Natural killer cell (primary cell): Measurements from ENCODE around the gene RHOC. TPM values are rescaled to one million over a fixed set of nuclear protein-coding genes. Genes with fewer than 3 reads are reported as not detected.

Experiments
- ATAC-seq, 3 donors: fragments of 150-1000 bp in 2 of 3; fragments of 200-7000 bp in 1 of 3; cut with Tn5 transposase; 1 replicate in 1 of 3; 2 replicates in 2 of 3; pipeline ENCODE4 v1.10.0; 2021; ENCODE audit warnings: mild to moderate bottlenecking in 2 of 3, moderate library complexity in 2 of 3
- DNase-seq, 2 donors: peaks; one replicate each; pipeline versions ENCODE4 v3.0.0 to v3.0.0-alpha.2; 2013 to 2021; ENCODE audit warnings: mixed read lengths in 1 of 2
- H3K27ac ChIP-seq: one replicate; pipeline ENCODE4 v1.5.1; 2013; ENCODE audit warnings: mild to moderate bottlenecking, low read length
- H3K27me3 ChIP-seq: one replicate; pipeline ENCODE4 v1.6.1; 2013; ENCODE audit warnings: low read length; ENCODE audit not compliant: control insufficient read depth, insufficient read depth
- H3K36me3 ChIP-seq: one replicate; pipeline ENCODE4 v1.6.1; 2013; ENCODE audit warnings: low read length; ENCODE audit not compliant: control insufficient read depth, insufficient read depth
- H3K4me1 ChIP-seq: one replicate; pipeline ENCODE4 v1.6.1; 2013; ENCODE audit warnings: low read length; ENCODE audit not compliant: control insufficient read depth, insufficient read depth
- H3K4me3 ChIP-seq: one replicate; pipeline ENCODE4 v1.5.1; 2013; ENCODE audit warnings: low read length
- H3K9me3 ChIP-seq: one replicate; pipeline ENCODE4 v1.6.1; 2013; ENCODE audit warnings: low read length; ENCODE audit not compliant: control insufficient read depth, insufficient read depth
- H3K27ac Mint-ChIP-seq, 2 donors: one replicate each; pipeline ENCODE4 v1.8.0; 2022; ENCODE audit warnings: mild to moderate bottlenecking in 2 of 2, mixed read lengths in 2 of 2, moderate library complexity in 1 of 2
- H3K27me3 Mint-ChIP-seq, 2 donors: one replicate each; pipeline ENCODE4 v1.8.0; 2022; ENCODE audit warnings: low read depth in 2 of 2, mixed read lengths in 2 of 2
- H3K36me3 Mint-ChIP-seq: one replicate; pipeline ENCODE4 v1.8.0; 2022; ENCODE audit warnings: mixed read lengths
- H3K4me1 Mint-ChIP-seq, 2 donors: one replicate each; pipeline ENCODE4 v1.8.0; 2022; ENCODE audit warnings: mixed read lengths in 2 of 2
- H3K4me3 Mint-ChIP-seq: one replicate; pipeline ENCODE4 v1.8.0; 2022; ENCODE audit warnings: mild to moderate bottlenecking, moderate library complexity, mixed read lengths
- H3K9me3 Mint-ChIP-seq, 2 donors: one replicate each; pipeline ENCODE4 v1.8.0; 2022; ENCODE audit warnings: mixed read lengths in 2 of 2
- CTCF ChIP-seq: fragments of 200-600 bp; IDR thresholded peaks from one replicate; pipeline ENCODE4 v1.8.0; 2022; ENCODE audit warnings: antibody characterized with exemption
- WGBS: methylation state at CpG from one replicate; pipeline ENCODE4 v1.1.7; 2013; ENCODE audit warnings: missing lambda C conversion rate; ENCODE audit not compliant: insufficient coverage; 5-methylcytosine and 5-hydroxymethylcytosine counted together
- intact Hi-C: fragments of 100-400 bp; cut with micrococcal nuclease; formaldehyde crosslinking; loops from one replicate; pipeline ENCODE4 v1.14.2; 2022
- total RNA-seq, 4 donors: library from RNA; stranded (reverse); fragments of 120-200 nt in 1 of 4; gene quantifications; one replicate each; pipeline versions ENCODE4 v1.2.3 to v1.2.4, GENCODE V29; 2013 to 2022

RHOC gene
- total RNA-seq, 3 donors from 2014 or later (not counting 1 experiment from before 2014, with no cell fraction given) = 161 to 199 (median 195) TPM

DNA sequence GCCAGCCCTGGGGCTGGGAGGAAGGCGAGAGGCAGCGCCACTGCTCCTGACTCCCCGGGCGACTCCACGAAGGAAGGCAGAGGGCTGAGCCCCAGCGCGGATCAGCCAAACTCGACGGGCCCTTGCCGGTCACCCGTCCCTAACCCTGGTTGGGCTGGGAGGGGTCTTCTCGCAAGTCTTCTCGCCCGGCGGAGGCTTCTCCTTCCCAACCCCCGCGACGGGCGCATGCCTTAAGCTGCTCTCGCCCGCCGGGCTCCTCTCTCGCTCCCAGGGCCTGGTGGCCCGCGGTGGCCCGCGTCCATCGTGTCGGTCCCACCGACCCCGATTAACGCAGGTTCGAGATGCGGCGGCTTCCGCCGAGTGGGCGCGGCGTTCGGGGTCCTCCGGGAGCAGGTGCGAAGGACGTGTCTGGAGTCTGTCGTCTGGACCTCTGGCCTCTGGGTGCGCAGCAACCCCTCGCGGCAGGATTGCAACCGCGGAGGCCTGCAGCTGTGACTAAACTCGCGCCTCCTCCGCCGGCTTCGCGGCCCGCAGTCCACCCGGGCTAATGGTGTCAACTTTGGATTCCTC, 37.2 kb upstream of the RHOC start:
- Histone ChIP-seq H3K9me3 (no peaks in the 10 kb centered on the region), H3K36me3 (no peaks in the 10 kb centered on the region), H3K4me1 (peaks cover 8% of the 10 kb centered on the region), H3K4me3 (no peak overlapping the region), H3K27ac (no peak overlapping the region), H3K27me3 (peaks cover 18% of the 10 kb centered on the region)
- WGBS = 8% methylated on average over 58 of the region's 58 CpGs
- no peak overlapping the region for H3K27ac Mint-ChIP-seq
- H3K27me3 Mint-ChIP-seq = peaks cover 53 to 80% of the 10 kb centered on the region in 2 donors
- peak in 1 of 3 donors; percentile 41 for ATAC-seq
- DNase-seq = no peak
- peak overlapping the region; percentile 35 for H3K4me3 Mint-ChIP-seq
- no peak for TF ChIP-seq CTCF
- H3K9me3 Mint-ChIP-seq = no peaks in the 10 kb centered on the region
- no peaks in the 10 kb centered on the region for H3K36me3 Mint-ChIP-seq
- H3K4me1 Mint-ChIP-seq = peaks cover 4 to 5% of the 10 kb centered on the region in 2 donors
- intact Hi-C loops = no loop called here

DNA sequence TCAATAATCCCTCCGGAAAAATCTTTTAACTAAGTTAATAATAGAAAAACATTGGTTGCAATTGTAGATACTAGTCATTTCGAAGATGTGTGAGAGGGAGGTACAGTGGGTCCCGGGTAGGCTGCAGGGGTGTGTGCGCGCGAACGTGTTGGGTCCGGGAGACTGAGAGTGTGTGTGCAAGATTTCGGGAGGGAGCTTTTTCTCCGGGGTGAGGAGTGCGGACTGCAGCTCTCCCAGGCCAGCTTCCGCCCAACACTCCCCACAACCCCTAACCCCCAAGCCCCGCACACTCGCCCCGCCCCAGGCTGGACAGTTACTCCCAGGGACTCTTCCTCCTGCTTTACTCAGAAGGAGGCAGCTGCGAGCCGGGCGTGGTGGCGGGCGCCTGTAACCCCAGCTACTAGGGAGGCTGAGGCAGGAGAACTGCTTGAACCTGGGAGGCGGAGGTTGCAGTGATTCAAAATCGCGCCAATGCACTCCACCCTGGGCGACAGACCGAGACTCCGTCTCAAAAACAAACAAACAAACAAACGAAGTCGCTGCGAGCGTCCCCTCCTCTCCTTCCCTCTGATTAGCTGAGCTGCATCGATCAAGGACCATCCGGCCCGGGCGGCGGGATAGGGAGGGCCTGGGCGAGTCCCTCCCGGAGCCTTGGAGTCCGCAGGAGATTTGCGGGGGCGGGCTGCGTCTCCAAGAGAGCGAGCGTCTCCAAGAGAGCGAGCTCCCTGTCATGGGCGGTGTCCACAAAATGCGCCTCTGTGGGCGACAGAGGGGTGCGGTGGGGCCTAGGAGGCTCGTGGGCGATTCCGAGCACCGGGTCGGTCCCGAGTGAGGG, 36.5 kb upstream of the RHOC start:
- Histone ChIP-seq H3K27me3 (peaks cover 18% of the 10 kb centered on the region), H3K36me3 (no peaks in the 10 kb centered on the region), H3K9me3 (no peaks in the 10 kb centered on the region), H3K27ac (no peak overlapping the region), H3K4me3 (no peak overlapping the region), H3K4me1 (peaks cover 8% of the 10 kb centered on the region)
- 19% methylated on average over 52 of the region's 54 CpGs for WGBS
- Mint-ChIP-seq H3K27ac (no peak overlapping the region), H3K4me1 (peaks cover 4 to 5% of the 10 kb centered on the region in 2 donors), H3K9me3 (no peaks in the 10 kb centered on the region), H3K4me3 (peak overlapping the region; percentile 9), H3K36me3 (no peaks in the 10 kb centered on the region), H3K27me3 (peaks cover 56 to 77% of the 10 kb centered on the region in 2 donors)
- no peak for ATAC-seq
- TF ChIP-seq CTCF = no peak
- intact Hi-C loops = no loop called here
- no peak for DNase-seq

- no peaks in the 10 kb centered on the region for H3K4me1 ChIP-seq
- Mint-ChIP-seq H3K27me3 (peaks cover 46 to 58% of the 10 kb centered on the region in 2 donors), H3K27ac (no peak overlapping the region), H3K36me3 (no peaks in the 10 kb centered on the region), H3K4me1 (no peaks in the 10 kb centered on the region), H3K4me3 (no peak overlapping the region), H3K9me3 (no peaks in the 10 kb centered on the region)
- H3K4me3 ChIP-seq = no peak overlapping the region
- no peaks in the 10 kb centered on the region for H3K36me3 ChIP-seq
- no peak for ATAC-seq
- intact Hi-C loops = no loop called here
- no peak overlapping the region for H3K27ac ChIP-seq
- TF ChIP-seq CTCF = no peak
- H3K27me3 ChIP-seq = peaks cover 3% of the 10 kb centered on the region
- no peak for DNase-seq
- WGBS = 78% methylated on average over 3 of the region's 3 CpGs
- H3K9me3 ChIP-seq = no peaks in the 10 kb centered on the region
These were observed 30.6 kb upstream of the RHOC start for GRCh38 chr1:112737573-112737972.
